H1 (cell line): ENCODE results near the gene DLGAP3. TPM values are rescaled to one million over a fixed set of nuclear protein-coding genes. Genes with fewer than 3 reads are reported as not detected.

Experiments
- CTCF ChIA-PET: fragments of 300-600 bp; sonication (Branson Sonifier 250); formaldehyde crosslinking; loops from one replicate; lab custom pipeline; 2021; ENCODE audit not compliant: partially characterized antibody; lab: Charles Lee
- POLR2A ChIA-PET: fragments of 300-600 bp; sonication (Branson Sonifier 250); formaldehyde crosslinking; loops from one replicate; lab custom pipeline; 2021; ENCODE audit warnings: inconsistent platforms; ENCODE audit not compliant: partially characterized antibody; lab: Charles Lee
- DNase-seq, 2 experiments: peaks; one replicate each; pipeline versions ENCODE4 v3.0.0 to v3.0.0-alpha.2; 2010 to 2022; ENCODE audit warnings: low spot score in 2 of 2, low read depth in 1 of 2, mixed read lengths in 1 of 2
- FAIRE-seq: peaks from 2 replicates; lab custom pipeline; 2011; peaks lifted over from hg19 to GRCh38; lab: Jason Lieb, UNC
- H2AFZ ChIP-seq: 2 replicates; pipeline ENCODE4 v1.8.1; 2012; ENCODE audit warnings: low read length, inconsistent platforms
- H2AK5ac ChIP-seq: 2 replicates; pipeline ENCODE4 v1.6.1; 2013; ENCODE audit warnings: low read depth, low read length
- H2BK120ac ChIP-seq: replicated peaks from 2 replicates; pipeline ENCODE3; 2013; ENCODE audit warnings: low read depth, low read length, inconsistent platforms
- H2BK12ac ChIP-seq: 2 replicates; pipeline ENCODE4 v1.6.1; 2013; ENCODE audit warnings: low read depth, low read length
- H2BK15ac ChIP-seq: 2 replicates; pipeline ENCODE4 v1.6.1; 2013; ENCODE audit warnings: low read length
- H2BK20ac ChIP-seq: 2 replicates; pipeline ENCODE4 v1.6.1; 2013; ENCODE audit warnings: low read length
- H2BK5ac ChIP-seq: 2 replicates; pipeline ENCODE4 v1.6.1; 2013; ENCODE audit warnings: low read depth, low read length
- H3K14ac ChIP-seq: 2 replicates; pipeline ENCODE4 v1.6.1; 2013; ENCODE audit warnings: inconsistent platforms; ENCODE audit not compliant: insufficient read length
- H3K18ac ChIP-seq: 2 replicates; pipeline ENCODE4 v1.6.1; 2013; ENCODE audit warnings: low read length; ENCODE audit errors: extremely low read depth
- H3K23ac ChIP-seq: 2 replicates; pipeline ENCODE4 v1.6.1; 2013; ENCODE audit warnings: inconsistent platforms; ENCODE audit not compliant: insufficient read length
- H3K23me2 ChIP-seq: 2 replicates; pipeline ENCODE4 v1.6.1; 2013; ENCODE audit warnings: low read depth, low read length
- H3K27ac ChIP-seq: 2 replicates; pipeline ENCODE4 v1.6.1; 2011; ENCODE audit warnings: low read depth, low read length, inconsistent platforms
- H3K27me3 ChIP-seq, 4 experiments: replicated peaks in 1 of 4; 1 replicate in 1 of 4; 2 replicates in 3 of 4; pipeline versions ENCODE4 v1.6.1 to v1.8.1; 2011 to 2013; ENCODE audit warnings: low read length in 3 of 4, mild to moderate bottlenecking in 3 of 4, inconsistent platforms in 2 of 4, mixed read lengths in 2 of 4, moderate library complexity in 1 of 4; ENCODE audit not compliant: control insufficient read depth in 3 of 4, insufficient read depth in 3 of 4; ENCODE audit errors: extremely low read depth in 1 of 4
- H3K36me3 ChIP-seq, 4 experiments: 2 replicates each; pipeline versions ENCODE4 v1.6.1 to v1.8.1; 2011 to 2013; ENCODE audit warnings: mild to moderate bottlenecking in 4 of 4, low read length in 3 of 4, moderate library complexity in 2 of 4, control low read depth in 1 of 4, inconsistent platforms in 1 of 4; ENCODE audit not compliant: insufficient read depth in 4 of 4, control insufficient read depth in 2 of 4
- H3K4ac ChIP-seq: replicated peaks from 2 replicates; pipeline ENCODE3; 2013; ENCODE audit warnings: low read length, low read depth, mixed read lengths, inconsistent platforms; ENCODE audit not compliant: insufficient read length
- H3K4me1 ChIP-seq, 4 experiments: replicated peaks in 1 of 4; 1 replicate in 1 of 4; 2 replicates in 3 of 4; pipeline versions ENCODE4 v1.6.1 to v1.8.1; 2011 to 2013; ENCODE audit warnings: low read length in 3 of 4, inconsistent platforms in 2 of 4, mixed read lengths in 1 of 4; ENCODE audit not compliant: insufficient read depth in 4 of 4, control insufficient read depth in 3 of 4
- H3K4me2 ChIP-seq, 2 experiments: 2 replicates each; pipeline versions ENCODE4 v1.6.1 to v1.8.1; 2011 to 2013; ENCODE audit warnings: low read depth in 2 of 2, low read length in 2 of 2, control low read depth in 1 of 2, inconsistent platforms in 1 of 2, mild to moderate bottlenecking in 1 of 2; ENCODE audit not compliant: insufficient read depth in 1 of 2
- H3K4me3 ChIP-seq, 4 experiments: fragments of 200-600, 300-600 bp in 1 of 4; sonication (generic), shearing (Covaris generic), sonication (Bioruptor Twin) in 1 of 4; 2 replicates each; pipeline versions ENCODE4 v1.5.1 to v1.8.1; 2011 to 2016; ENCODE audit warnings: low read length in 4 of 4, low read depth in 3 of 4, control low read depth in 2 of 4, inconsistent platforms in 2 of 4, mild to moderate bottlenecking in 2 of 4, mixed read lengths in 1 of 4, moderate library complexity in 1 of 4; ENCODE audit not compliant: insufficient read depth in 2 of 4; ENCODE audit errors: extremely low read depth in 1 of 4
- H3K56ac ChIP-seq: replicated peaks from 2 replicates; pipeline ENCODE3; 2013; ENCODE audit warnings: low read depth, mild to moderate bottlenecking, mixed read lengths, low read length, inconsistent platforms; ENCODE audit not compliant: insufficient read length
- H3K79me1 ChIP-seq: 2 replicates; pipeline ENCODE4 v1.6.1; 2013; ENCODE audit warnings: low read depth, low read length, control low read depth
- H3K79me2 ChIP-seq, 2 experiments: 2 replicates each; pipeline versions ENCODE4 v1.6.1 to v1.8.1; 2012 to 2013; ENCODE audit warnings: low read length in 2 of 2, mild to moderate bottlenecking in 2 of 2, inconsistent platforms in 1 of 2; ENCODE audit not compliant: insufficient read depth in 2 of 2, control insufficient read depth in 1 of 2
- H3K9ac ChIP-seq, 4 experiments: replicated peaks in 1 of 4; 1 replicate in 1 of 4; 2 replicates in 3 of 4; pipeline versions ENCODE4 v1.6.1 to v1.8.1; 2011 to 2013; ENCODE audit warnings: low read depth in 3 of 4, low read length in 3 of 4, control low read depth in 2 of 4, mild to moderate bottlenecking in 2 of 4, moderate library complexity in 2 of 4, inconsistent platforms in 1 of 4; ENCODE audit errors: extremely low read depth in 1 of 4
- H3K9me3 ChIP-seq, 2 experiments: 2 replicates each; pipeline versions ENCODE4 v1.6.1 to v1.8.1; 2012 to 2013; ENCODE audit warnings: mild to moderate bottlenecking in 2 of 2, moderate library complexity in 2 of 2, control low read depth in 1 of 2, inconsistent platforms in 1 of 2, low read depth in 1 of 2, low read length in 1 of 2, mixed read lengths in 1 of 2; ENCODE audit not compliant: insufficient read depth in 2 of 2
- H4K20me1 ChIP-seq, 2 experiments: replicated peaks in 1 of 2; 2 replicates each; pipeline versions ENCODE3 to v1.8.1; 2011 to 2013; ENCODE audit warnings: inconsistent platforms in 2 of 2, low read length in 2 of 2, mild to moderate bottlenecking in 1 of 2; ENCODE audit not compliant: insufficient read depth in 2 of 2, control insufficient read depth in 1 of 2
- H4K5ac ChIP-seq: 2 replicates; pipeline ENCODE4 v1.6.1; 2013; ENCODE audit warnings: low read length, low read depth, mixed read lengths, inconsistent platforms; ENCODE audit not compliant: insufficient read length
- H4K8ac ChIP-seq: 2 replicates; pipeline ENCODE4 v1.8.0; 2013; ENCODE audit warnings: mild to moderate bottlenecking, moderate library complexity, low read length, inconsistent platforms; ENCODE audit not compliant: insufficient read depth; ENCODE audit errors: extremely low read depth
- H4K91ac ChIP-seq: replicated peaks from 2 replicates; pipeline ENCODE3; 2013; ENCODE audit warnings: low read length, mixed read lengths, inconsistent platforms; ENCODE audit not compliant: insufficient read length
- CBX8 ChIP-seq: fragments of 300-800, 300-1000 bp; sonication (generic); IDR thresholded peaks from 2 replicates; pipeline ENCODE4 v1.7.1; 2016; ENCODE audit warnings: low read depth, low read length, borderline replicate concordance
- RAD21 ChIP-seq, 2 experiments: IDR thresholded peaks in 1 of 2; conservative IDR thresholded peaks in 1 of 2; 2 replicates each; pipeline ENCODE4 v1.6.1; 2011; ENCODE audit warnings: low read depth in 2 of 2, low read length in 2 of 2, improper control_type of control experiment in 1 of 2, inconsistent platforms in 1 of 2, mild to moderate bottlenecking in 1 of 2, moderate library complexity in 1 of 2
- WGBS, 2 experiments: shearing (Covaris generic) in 1 of 2; methylation state at CpG; one replicate each; pipeline versions ENCODE4 v1.1.6 to v1.1.7; 2013 to 2015; ENCODE audit warnings: low lambda C conversion rate in 2 of 2, mixed read lengths in 2 of 2, inconsistent platforms in 1 of 2, low coverage in 1 of 2, missing lambda C conversion rate in 1 of 2; ENCODE audit not compliant: insufficient replicate concordance in 2 of 2, insufficient coverage in 1 of 2, insufficient read length in 1 of 2; ENCODE audit errors: extremely low coverage in 1 of 2, missing lambda C conversion rate in 1 of 2; 5-methylcytosine and 5-hydroxymethylcytosine counted together
- polyA plus RNA-seq, 7 experiments: library from polyadenylated mRNA; depleted of rRNA in 3 of 7; stranded (reverse) in 5 of 7; unstranded in 2 of 7; fragments of >200 nt in 5 of 7; fragments of 200-250 nt in 2 of 7; gene quantifications; 1 replicate in 5 of 7; 2 replicates in 1 of 7; 4 replicates in 1 of 7; pipeline versions ENCODE4 v1.2.1 to v1.2.3, GENCODE V29; 2011 to 2013; ENCODE audit warnings: missing spikeins in 2 of 7, mixed read lengths in 2 of 7
- total RNA-seq: library from RNA; stranded (reverse); fragmentation: NEBNext Ultra II Directional; extraction: Animal tissue kit (Norgen Biotek cat#: 25700); gene quantifications from 2 replicates; pipeline ENCODE4 v1.2.1, GENCODE V29; 2021

Gene DLGAP3
- total and polyA plus RNA-seq, 2 of the 8 experiments (the other 6 are each of a cell fraction or from before 2014, with no cell fraction given): 3.8 to 13.2 TPM

- Histone ChIP-seq H4K91ac (no peak overlapping the region), H2BK120ac (no peak overlapping the region), H3K36me3 (no peaks in the 10 kb centered on the region), H3K23ac (no peak overlapping the region), H4K5ac (no peak overlapping the region), H3K79me2 (no peaks in the 10 kb centered on the region), H3K18ac (no peak overlapping the region), H3K4me2 (no peak overlapping the region), H3K9ac (no peak overlapping the region), H3K23me2 (no peaks in the 10 kb centered on the region), H2AK5ac (no peak overlapping the region), H3K14ac (no peak overlapping the region), H3K9me3 (no peaks in the 10 kb centered on the region), H3K4me3 (no peak overlapping the region), H3K27ac (no peak overlapping the region), H4K20me1 (no peaks in the 10 kb centered on the region), H2AFZ (no peak overlapping the region), H2BK5ac (no peak overlapping the region), H2BK20ac (no peak overlapping the region), H3K27me3 (no peaks in the 10 kb centered on the region), H3K4ac (no peak overlapping the region), H3K4me1 (peaks cover 0 to 6% (median 2%) of the 10 kb centered on the region in 4 experiments; a peak in 2 of 7 replicates), H3K79me1 (no peaks in the 10 kb centered on the region), H3K56ac (no peak overlapping the region), H4K8ac (no peak overlapping the region), H2BK12ac (no peak overlapping the region), H2BK15ac (no peak overlapping the region)
- ChIA-PET CTCF (interaction anchor here (1.1 to 1.5 kb wide), 5 partner anchors 10 to 48 kb away, joined by 3 to 8 read pairs (median 4); partner anchors contain the start of gene TMEM35B), POLR2A (interaction anchor here (5.3 kb wide), 1 partner anchor 10 kb away, joined by 35 read pairs; the partner anchor contains the start of gene TMEM35B)
- no peak for DNase-seq
- FAIRE-seq: no peak
- no peak for TF ChIP-seq CBX8
- TF ChIP-seq RAD21 (IDR thresholded peaks at IDR 0.05 in 1 of 2, conservative IDR thresholded peaks at IDR 0.05 in 1 of 2; ENCODE audit: low read depth in 2 of 2, low read length in 2 of 2): peak in 1 of 2 experiments; percentile 12; a peak in 1 of 4 replicates
- WGBS, 2 experiments: 89% methylated on average over 8 of the region's 8 CpGs; no CpG with 5 or more reads in 1 of the 2 experiments
These were observed 45.2 kb upstream of the DLGAP3 start for GRCh38 chr1:34974626-34975025.
